BE2C (cell line): ENCODE data around the gene PRKG1.

ENCODE experiments used
- DNase-seq: peaks from one replicate; pipeline ENCODE4 v3.0.0-alpha.2; 2020
- H3K27me3 ChIP-seq: fragments of 250-450 bp; sonication (Bioruptor Pico); 2 replicates; pipeline ENCODE4 v1.5.1; 2020; ENCODE audit warnings: mild to moderate bottlenecking
- H3K36me3 ChIP-seq: fragments of 250-450 bp; sonication (Bioruptor Pico); 2 replicates; pipeline ENCODE4 v1.5.1; 2020; ENCODE audit warnings: mild to moderate bottlenecking
- H3K4me1 ChIP-seq: fragments of 250-450 bp; sonication (Bioruptor Pico); 2 replicates; pipeline ENCODE4 v1.5.1; 2020
- H3K4me3 ChIP-seq: 2 replicates; pipeline ENCODE4 v1.5.1; 2011; ENCODE audit warnings: low read depth, low read length
- H3K9me3 ChIP-seq: fragments of 250-450 bp; sonication (Bioruptor Pico); 2 replicates; pipeline ENCODE4 v1.5.1; 2020
- TF ChIP-seq, protein P1 (sequence below): IDR thresholded peaks from 2 replicates; pipeline ENCODE4 v1.5.1; 2012; ENCODE audit warnings: mild to moderate bottlenecking, low read depth, low read length

PRKG1 gene

DNA sequence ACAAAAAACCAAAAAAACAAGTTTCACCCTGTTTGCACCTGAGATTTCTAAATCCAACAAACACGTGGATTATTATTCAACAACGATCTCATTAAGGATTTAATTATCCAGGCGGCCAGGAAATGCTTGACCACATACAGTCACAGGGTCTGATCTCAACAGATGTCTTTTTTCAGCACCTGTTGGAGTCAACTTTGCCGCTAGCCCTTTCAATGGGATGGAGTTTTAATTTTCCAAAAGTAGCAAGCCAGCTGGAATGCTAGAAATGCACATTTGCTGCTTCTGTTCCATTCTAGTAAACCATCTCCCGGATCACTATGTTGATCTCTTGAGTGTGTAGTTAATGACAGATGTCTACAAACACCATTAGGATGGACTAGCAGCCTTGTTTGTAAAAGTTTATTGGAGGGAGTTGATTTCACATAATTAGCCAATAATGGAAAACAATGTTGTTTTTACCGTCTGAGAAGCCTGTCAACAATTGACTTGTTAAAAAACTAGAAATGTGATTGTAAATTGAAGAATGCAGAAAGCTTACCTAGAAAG is 1175.6 kb downstream of the PRKG1 start:
- TF ChIP-seq, protein P1, sequence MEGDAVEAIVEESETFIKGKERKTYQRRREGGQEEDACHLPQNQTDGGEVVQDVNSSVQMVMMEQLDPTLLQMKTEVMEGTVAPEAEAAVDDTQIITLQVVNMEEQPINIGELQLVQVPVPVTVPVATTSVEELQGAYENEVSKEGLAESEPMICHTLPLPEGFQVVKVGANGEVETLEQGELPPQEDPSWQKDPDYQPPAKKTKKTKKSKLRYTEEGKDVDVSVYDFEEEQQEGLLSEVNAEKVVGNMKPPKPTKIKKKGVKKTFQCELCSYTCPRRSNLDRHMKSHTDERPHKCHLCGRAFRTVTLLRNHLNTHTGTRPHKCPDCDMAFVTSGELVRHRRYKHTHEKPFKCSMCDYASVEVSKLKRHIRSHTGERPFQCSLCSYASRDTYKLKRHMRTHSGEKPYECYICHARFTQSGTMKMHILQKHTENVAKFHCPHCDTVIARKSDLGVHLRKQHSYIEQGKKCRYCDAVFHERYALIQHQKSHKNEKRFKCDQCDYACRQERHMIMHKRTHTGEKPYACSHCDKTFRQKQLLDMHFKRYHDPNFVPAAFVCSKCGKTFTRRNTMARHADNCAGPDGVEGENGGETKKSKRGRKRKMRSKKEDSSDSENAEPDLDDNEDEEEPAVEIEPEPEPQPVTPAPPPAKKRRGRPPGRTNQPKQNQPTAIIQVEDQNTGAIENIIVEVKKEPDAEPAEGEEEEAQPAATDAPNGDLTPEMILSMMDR = no peak
- no peaks in the 10 kb centered on the region for H3K4me1 ChIP-seq
- peaks cover 4% of the 10 kb centered on the region; the same call in 1 of the 2 replicates for H3K27me3 ChIP-seq
- H3K36me3 ChIP-seq = no peaks in the 10 kb centered on the region
- DNase-seq = no peak
- no peaks in the 10 kb centered on the region for H3K9me3 ChIP-seq
- no peak overlapping the region for H3K4me3 ChIP-seq

DNA sequence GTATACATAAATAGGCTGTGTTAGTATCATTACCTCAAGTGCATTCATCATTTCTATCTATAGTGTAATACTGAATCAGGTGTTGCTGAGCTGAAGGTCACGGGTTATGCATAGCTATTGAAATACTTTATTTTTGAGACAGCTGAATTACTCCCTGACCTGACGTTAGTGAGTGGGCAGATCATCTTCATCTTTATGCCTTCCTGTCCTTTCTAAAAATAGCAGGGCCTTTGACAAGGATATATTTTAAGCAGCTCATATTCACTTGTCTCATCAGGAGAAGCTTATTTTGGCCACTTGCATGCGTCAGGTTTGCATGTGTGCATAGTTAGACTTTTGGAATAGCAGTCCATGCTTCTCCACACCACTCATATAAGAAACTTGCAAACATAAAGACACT is 1176.2 kb downstream of the PRKG1 start:
- Histone ChIP-seq H3K27me3 (peaks cover 4% of the 10 kb centered on the region; the same call in 1 of the 2 replicates), H3K4me3 (no peak overlapping the region)

DNA sequence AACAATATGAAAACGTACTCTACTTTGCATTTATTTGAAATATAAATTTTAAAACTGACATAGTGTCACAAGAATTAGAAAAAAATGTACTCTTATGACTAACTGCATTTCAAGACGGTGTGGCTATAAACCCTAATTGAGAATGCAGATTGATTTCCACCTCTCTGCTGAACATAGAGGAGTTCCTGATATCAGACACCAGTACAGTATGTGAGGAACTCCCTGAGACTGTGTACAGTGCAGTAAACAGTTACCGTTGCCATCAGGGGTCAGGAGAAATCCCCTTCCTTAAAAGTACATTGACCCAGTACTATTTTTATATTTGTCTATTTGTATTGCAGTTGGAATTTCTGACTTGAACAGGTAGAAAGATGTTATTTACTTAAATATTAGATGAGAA is 1178.0 kb downstream of the PRKG1 start:
- no peak for DNase-seq
- Histone ChIP-seq H3K36me3 (no peaks in the 10 kb centered on the region), H3K4me1 (no peaks in the 10 kb centered on the region), H3K27me3 (peaks cover 4% of the 10 kb centered on the region; the same call in 1 of the 2 replicates), H3K4me3 (no peak overlapping the region), H3K9me3 (no peaks in the 10 kb centered on the region)
- TF ChIP-seq, protein P1 = no peak

More for the DNA sequence above, 1176.2 kb downstream of the PRKG1 start:
- TF ChIP-seq, protein P1 = no peak
- H3K4me1 ChIP-seq = no peaks in the 10 kb centered on the region
- DNase-seq = no peak
- no peaks in the 10 kb centered on the region for H3K36me3 ChIP-seq
- no peaks in the 10 kb centered on the region for H3K9me3 ChIP-seq

DNA sequence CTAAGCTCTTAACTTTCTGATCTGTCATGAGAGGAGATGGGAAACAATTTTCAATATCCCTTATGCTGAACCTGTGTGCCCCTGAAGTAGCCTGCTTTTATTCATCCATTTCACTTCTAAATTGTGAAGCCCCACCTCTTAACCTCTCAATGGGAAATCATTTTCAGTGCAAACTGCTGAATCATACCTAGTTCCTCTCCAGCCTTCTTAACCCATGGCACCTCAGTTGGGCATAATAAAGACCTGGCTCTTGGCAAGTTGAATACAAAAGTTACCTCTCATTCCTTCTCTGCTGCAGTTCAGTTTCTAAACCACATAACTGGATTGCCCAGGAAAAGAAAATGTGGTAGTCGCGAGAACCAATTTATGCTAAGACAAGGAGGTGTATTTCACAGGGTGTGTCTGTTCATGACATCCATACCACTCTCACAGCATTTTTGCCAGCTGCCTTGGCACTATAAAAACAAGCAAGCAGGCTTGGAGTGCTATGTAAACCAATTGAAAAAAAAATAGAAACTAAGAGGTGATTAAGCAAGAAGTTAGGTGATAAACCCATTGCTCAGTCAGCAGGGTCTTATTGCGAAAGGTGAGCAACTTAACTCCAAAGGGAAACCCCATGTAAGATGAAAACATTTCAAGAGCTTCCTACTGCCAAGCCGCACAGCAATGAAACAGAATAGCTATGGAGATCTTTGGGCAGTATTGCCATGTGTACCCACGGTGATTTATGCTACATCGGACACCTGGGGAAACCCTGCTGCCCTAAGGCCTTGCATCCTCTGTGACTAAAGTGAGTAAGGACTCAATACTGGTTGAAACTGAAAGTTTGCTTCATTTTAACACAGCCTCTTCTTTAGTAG is 1182.8 kb downstream of the PRKG1 start:
- Histone ChIP-seq H3K36me3 (no peaks in the 10 kb centered on the region), H3K9me3 (no peaks in the 10 kb centered on the region), H3K4me1 (no peaks in the 10 kb centered on the region), H3K4me3 (no peak overlapping the region), H3K27me3 (no peaks in the 10 kb centered on the region)
- no peak for DNase-seq
- TF ChIP-seq, protein P1 = no peak

DNA sequence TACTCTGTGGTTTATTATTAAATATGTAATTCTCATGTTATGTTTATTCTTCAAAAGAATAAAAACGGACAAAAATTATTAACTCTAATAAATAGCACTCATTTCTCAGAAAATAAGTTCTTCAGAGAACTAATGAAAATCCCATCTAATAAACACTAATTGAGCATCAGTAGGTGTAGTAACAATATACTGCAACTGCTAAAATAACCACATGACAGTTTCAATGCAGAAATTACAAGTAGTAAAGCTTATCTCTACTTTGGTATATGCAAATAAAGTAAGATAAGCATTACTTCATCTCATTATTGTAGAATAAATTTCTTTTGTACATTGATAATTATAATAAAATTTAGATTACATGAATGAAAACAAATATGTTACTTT is 1183.4 kb downstream of the PRKG1 start:
- TF ChIP-seq, protein P1 = no peak
- Histone ChIP-seq H3K4me3 (no peak overlapping the region), H3K9me3 (no peaks in the 10 kb centered on the region), H3K27me3 (no peaks in the 10 kb centered on the region), H3K36me3 (no peaks in the 10 kb centered on the region), H3K4me1 (no peaks in the 10 kb centered on the region)
- DNase-seq = no peak
